Choroid plexus epithelial cell (primary cell): ENCODE measurements around the gene FAM43B.

Experiments used
- DNase-seq: peaks from one replicate; pipeline ENCODE4 v3.0.0-alpha.2; 2010; ENCODE audit warnings: low read depth
- H3K4me3 ChIP-seq: 2 replicates; pipeline ENCODE4 v1.5.1; 2011; ENCODE audit warnings: low read depth, mild to moderate bottlenecking, control low read depth, low read length, moderate library complexity
- TF ChIP-seq, protein P1 (sequence below): conservative IDR thresholded peaks from 2 replicates; pipeline ENCODE4 v1.5.1; 2011; ENCODE audit warnings: low read depth, mild to moderate bottlenecking, control low read depth, inconsistent platforms, low read length, moderate library complexity

FAM43B gene

DNA sequence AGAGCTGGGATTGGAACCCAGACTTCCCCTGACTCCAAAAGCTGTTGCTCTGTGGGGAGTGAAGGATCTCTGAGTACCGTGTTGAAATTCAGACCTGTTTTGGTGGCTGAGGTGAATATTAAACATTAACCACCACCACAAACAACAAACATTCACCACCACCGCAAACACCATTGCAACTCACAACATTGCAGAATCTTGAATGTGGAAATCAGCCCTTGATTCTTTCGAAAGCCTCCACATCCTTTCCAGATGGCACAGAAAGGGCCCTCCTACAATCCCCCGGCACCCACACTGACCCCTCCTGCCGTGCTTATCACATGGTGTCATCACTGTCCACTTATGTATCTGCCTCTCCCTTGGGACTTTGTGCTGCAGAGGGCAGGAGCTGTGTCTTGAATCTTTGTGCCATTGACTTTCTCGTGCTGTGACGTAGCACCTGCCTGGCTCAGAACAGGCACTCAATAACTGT is 38.0 kb downstream of the FAM43B start:
- H3K4me3 ChIP-seq: no peak overlapping the region
- TF ChIP-seq, protein P1, sequence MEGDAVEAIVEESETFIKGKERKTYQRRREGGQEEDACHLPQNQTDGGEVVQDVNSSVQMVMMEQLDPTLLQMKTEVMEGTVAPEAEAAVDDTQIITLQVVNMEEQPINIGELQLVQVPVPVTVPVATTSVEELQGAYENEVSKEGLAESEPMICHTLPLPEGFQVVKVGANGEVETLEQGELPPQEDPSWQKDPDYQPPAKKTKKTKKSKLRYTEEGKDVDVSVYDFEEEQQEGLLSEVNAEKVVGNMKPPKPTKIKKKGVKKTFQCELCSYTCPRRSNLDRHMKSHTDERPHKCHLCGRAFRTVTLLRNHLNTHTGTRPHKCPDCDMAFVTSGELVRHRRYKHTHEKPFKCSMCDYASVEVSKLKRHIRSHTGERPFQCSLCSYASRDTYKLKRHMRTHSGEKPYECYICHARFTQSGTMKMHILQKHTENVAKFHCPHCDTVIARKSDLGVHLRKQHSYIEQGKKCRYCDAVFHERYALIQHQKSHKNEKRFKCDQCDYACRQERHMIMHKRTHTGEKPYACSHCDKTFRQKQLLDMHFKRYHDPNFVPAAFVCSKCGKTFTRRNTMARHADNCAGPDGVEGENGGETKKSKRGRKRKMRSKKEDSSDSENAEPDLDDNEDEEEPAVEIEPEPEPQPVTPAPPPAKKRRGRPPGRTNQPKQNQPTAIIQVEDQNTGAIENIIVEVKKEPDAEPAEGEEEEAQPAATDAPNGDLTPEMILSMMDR: no peak
- DNase-seq: peak; percentile 54

DNA sequence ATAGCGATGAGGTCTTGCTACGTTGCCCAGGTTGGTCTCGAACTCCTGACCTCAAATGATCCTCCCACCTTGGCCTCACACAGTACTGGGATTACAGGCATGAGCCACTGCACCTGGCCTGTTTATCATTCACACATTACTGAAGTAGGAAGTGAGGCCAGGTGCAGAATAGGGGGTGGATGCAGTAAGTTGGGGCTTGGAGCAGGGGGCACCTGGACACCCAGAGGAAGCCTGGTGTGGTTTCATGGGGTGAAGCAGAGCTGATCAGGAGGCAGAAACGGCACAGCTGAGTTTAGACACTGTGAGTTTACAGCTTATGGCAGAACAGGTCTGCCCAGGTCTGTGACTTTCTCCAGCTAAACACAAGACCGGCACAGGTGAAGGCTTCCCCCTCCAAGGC is 41.4 kb downstream of the FAM43B start:
- no peak for DNase-seq
- no peak overlapping the region for H3K4me3 ChIP-seq
- TF ChIP-seq, protein P1: no peak

DNA sequence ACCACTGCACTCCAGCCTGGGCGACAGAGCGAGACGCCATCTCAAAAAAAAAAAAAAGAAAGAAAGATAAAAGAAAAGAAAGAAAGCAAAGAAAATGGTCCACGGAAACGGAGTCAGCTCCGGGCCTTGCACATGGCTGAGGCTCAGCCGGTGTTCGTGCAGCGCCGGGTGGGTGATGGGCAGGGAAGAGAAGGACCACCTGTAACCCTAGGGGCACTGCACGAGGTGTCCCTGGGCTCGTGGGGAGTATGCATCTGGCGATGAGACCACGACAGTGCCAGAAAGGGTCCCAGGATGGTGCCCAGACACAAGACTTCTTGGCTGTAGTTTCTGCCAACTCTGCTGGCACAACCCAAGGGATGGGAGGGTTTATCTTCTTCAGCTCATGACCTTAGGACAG is 42.4 kb downstream of the FAM43B start:
- DNase-seq: no peak
- TF ChIP-seq, protein P1: no peak
- H3K4me3 ChIP-seq: no peak overlapping the region

DNA sequence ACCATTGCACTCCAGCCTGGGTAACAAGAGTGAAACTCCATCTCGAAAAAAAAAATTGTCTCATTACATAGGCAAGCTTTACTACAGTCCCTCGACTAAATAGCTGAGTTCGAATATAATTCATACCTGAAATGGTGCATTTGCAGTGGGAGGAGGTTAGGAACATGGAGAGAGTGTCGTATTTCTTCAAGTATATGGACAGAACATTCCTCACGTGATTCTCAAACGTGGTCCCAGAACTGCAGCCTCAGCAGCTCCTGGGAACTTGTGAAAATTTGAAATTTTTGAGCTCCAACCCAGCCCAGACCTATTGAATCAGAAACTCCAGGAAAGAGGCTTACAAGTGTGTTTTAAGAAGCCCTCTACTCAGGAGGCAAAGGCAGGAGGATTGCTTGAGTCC is 43.7 kb downstream of the FAM43B start:
- DNase-seq: peak; percentile 37
- H3K4me3 ChIP-seq: no peak overlapping the region
- TF ChIP-seq, protein P1: no peak

DNA sequence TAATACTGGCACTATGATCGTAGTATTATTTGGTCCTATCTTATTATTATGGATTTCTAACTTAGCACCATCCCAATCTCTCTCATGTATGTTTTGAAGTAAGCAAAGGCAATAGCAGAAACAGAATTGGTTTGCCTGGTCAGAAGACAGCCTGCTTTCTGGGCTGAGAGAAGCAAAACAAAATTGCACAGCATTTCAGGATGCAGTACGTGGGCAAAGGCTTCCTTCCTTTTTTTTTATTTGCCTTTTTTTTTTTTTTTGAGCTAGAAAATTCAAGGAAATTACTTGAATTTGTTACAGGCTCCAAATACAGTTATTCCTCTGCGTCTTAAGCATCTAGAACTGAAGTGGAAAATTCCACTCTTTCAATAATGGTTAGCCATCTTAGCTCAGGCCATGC is 45.3 kb downstream of the FAM43B start:
- TF ChIP-seq, protein P1: no peak
- DNase-seq: no peak
- H3K4me3 ChIP-seq: no peak overlapping the region

DNA sequence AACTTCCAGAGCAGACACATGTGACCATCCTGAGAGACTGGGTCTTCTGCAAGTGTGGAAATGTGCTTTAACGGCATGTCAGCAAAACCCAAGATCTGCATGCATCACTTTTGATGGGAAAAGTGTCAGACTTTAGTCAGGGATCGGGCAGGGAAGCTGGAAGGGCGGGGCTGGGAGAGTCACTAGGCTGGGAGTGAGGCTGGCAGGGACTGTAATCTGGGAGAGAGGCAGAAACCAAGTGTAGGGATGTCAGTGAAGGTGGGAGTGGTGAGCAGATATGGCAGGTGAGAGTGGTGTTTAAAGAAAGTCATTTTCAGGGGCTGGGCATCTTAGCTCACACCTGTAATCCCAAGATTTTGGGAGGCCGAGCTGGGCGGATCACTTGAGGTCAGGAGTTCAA is 47.8 kb downstream of the FAM43B start:
- H3K4me3 ChIP-seq: no peak overlapping the region
- no peak for DNase-seq
- TF ChIP-seq, protein P1: no peak

DNA sequence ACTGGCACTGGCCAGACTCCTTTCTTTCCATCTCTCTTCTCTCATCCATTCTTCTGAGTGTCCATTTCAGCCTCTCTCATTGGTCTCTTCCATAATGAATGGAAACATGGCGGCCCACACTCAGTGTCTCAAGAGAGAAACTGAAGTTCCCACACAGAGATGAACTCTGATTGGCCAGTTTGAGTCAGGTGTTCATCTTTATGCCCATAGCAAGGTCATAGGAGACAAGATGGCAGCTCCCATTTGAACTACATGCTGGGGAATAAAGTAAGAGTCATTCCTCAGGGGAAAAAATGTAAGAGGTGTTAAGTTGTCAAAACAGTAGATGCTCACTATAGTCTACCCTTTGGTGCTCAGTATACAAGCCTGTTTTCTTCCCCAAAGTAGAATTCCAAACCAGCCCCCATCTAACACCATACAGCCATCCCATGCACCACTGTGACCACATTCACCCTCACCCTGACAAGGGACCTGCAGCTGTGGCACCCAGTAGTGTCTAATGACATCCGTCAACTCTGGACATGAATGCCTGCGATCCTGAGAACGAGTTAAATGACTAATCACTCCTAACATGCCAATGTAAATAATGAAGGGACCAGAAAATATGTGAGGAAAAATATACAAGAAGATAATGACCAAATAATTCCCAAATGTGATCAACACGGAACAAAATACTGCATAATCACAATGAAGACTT is 48.9 kb downstream of the FAM43B start:
- no peak overlapping the region for H3K4me3 ChIP-seq
- TF ChIP-seq, protein P1: no peak
- DNase-seq: peak; percentile 30
